Prostate gland (tissue), 2 donors: Measurements from ENCODE around the gene RAB3GAP1. TPM values are rescaled to one million over a fixed set of nuclear protein-coding genes. Genes with fewer than 3 reads are reported as not detected.

ENCODE experiments used
- DNase-seq: peaks from one replicate; pipeline ENCODE4 v3.0.0-alpha.2; 2019; ENCODE audit warnings: low spot score
- H3K27ac ChIP-seq, 2 donors: fragments of 200-600 bp; sonication (generic); 2 replicates each; pipeline ENCODE4 v1.5.1; 2017 to 2019
- H3K27me3 ChIP-seq: fragments of 200-600 bp; sonication (generic); replicated peaks from 2 replicates; pipeline ENCODE4 v1.5.1; 2019; ENCODE audit not compliant: insufficient read depth
- H3K36me3 ChIP-seq, 2 donors: fragments of 200-600 bp; sonication (generic); 1 replicate in 1 of 2; 2 replicates in 1 of 2; pipeline versions ENCODE4 v1.5.1 to v1.8.1; 2017 to 2019
- H3K4me1 ChIP-seq: fragments of 200-600 bp; sonication (generic); replicated peaks from 2 replicates; pipeline ENCODE4 v1.5.1; 2019
- H3K4me3 ChIP-seq, 2 donors: fragments of 200-600 bp; sonication (generic); 2 replicates each; pipeline ENCODE4 v1.5.1; 2017 to 2019
- H3K9me3 ChIP-seq: fragments of 200-600 bp; sonication (generic); 2 replicates; pipeline ENCODE4 v1.5.1; 2017
- CTCF ChIP-seq, 4 experiments: fragments of 200-600 bp in 2 of 4; fragments of 450-650 bp in 2 of 4; sonication (generic) in 2 of 4; IDR thresholded peaks; 1 replicate in 3 of 4; 2 replicates in 1 of 4; pipeline ENCODE4 v1.5.1; 2016 to 2019; ENCODE audit warnings: antibody characterized with exemption in 4 of 4, mild to moderate bottlenecking in 2 of 4, moderate library complexity in 2 of 4
- POLR2A ChIP-seq: fragments of 450-650 bp; IDR thresholded peaks from one replicate; pipeline ENCODE4 v1.6.1; 2016; ENCODE audit warnings: antibody characterized with exemption, mild to moderate bottlenecking
- POLR2AphosphoS5 ChIP-seq: sonication (generic); formaldehyde crosslinking; IDR thresholded peaks from one replicate; pipeline ENCODE4 v1.6.1; 2017; ENCODE audit warnings: antibody characterized with exemption
- WGBS: methylation state at CpG from one replicate; pipeline ENCODE4 v1.1.5; 2018; 5-methylcytosine and 5-hydroxymethylcytosine counted together
- intact Hi-C: fragments of 100-400 bp; cut with DNase I; formaldehyde crosslinking; loops from one replicate; pipeline ENCODE4 v1.14.2; 2022
- total RNA-seq, 2 donors: library from RNA; depleted of rRNA; stranded (reverse); fragments of >200 nt; gene quantifications; one replicate each; pipeline ENCODE4 v1.1.0, GENCODE V29; 2016

The RAB3GAP1 gene
- total RNA-seq, 2 donors from 2014 or later, result 43.4 to 54.6 TPM

DNA sequence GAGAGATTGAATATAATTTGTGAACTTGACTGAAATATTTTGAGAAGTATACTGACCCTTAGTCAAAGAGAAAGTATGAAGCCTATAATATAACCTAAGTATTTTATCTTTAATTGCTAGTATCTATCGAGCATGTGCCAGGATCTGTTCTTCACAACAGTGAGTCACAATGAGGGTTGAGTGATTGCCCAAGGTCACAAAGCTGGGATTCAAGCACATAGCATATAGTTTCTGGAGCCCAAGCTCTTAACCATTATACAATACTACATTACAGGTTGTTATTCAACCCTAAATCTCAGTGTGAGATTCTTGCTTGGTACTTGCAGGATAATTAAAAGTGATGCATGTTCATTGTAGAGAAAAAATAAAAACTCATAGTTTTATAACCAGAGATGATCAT, 97.2 kb downstream of the RAB3GAP1 start:
- Histone ChIP-seq H3K4me3 (no peak overlapping the region), H3K36me3 (no peaks in the 10 kb centered on the region), H3K27ac (no peak overlapping the region), H3K9me3 (no peaks in the 10 kb centered on the region), H3K27me3 (no peaks in the 10 kb centered on the region), H3K4me1 (no peaks in the 10 kb centered on the region)
- no peak for TF ChIP-seq POLR2AphosphoS5
- TF ChIP-seq POLR2A, result no peak
- TF ChIP-seq CTCF (IDR thresholded peaks at IDR 0.05), result no peak
- 98% methylated on average over 1 of the region's 1 CpG for WGBS
- no peak for DNase-seq
- intact Hi-C loops, result no loop called here

- Histone ChIP-seq H3K9me3 (no peaks in the 10 kb centered on the region), H3K27me3 (no peaks in the 10 kb centered on the region), H3K27ac (no peak overlapping the region), H3K36me3 (no peaks in the 10 kb centered on the region), H3K4me3 (no peak overlapping the region), H3K4me1 (no peaks in the 10 kb centered on the region)
- TF ChIP-seq CTCF (IDR thresholded peaks at IDR 0.05), result no peak
- no peak for TF ChIP-seq POLR2A
- no peak for TF ChIP-seq POLR2AphosphoS5
- WGBS, result 95% methylated on average over 1 of the region's 1 CpG
- intact Hi-C loops, result no loop called here
- no peak for DNase-seq
Observed at GRCh38 chr2:135150725-135151124, 98.6 kb downstream of the RAB3GAP1 start.

DNA sequence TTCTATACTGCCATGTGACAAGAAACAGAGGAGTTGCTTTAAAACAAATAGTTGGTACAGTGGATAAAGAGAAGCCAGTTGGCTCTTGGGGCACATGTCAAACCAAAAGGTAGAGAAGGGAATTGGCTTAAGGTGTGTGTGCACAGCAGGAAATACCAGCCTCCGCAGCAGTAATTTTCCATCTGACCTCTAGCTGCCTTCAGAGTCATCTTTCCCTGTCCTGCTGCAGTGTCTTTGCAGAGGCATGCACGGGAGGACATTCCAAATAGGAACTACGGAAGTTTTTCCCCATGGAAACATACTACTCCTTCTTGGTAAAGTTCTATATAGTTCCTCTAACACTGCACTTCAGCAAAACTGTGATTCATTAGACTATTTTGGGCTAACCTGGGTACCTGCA, 99.5 kb downstream of the RAB3GAP1 start:
- 88% methylated on average over 3 of the region's 3 CpGs for WGBS

DNA sequence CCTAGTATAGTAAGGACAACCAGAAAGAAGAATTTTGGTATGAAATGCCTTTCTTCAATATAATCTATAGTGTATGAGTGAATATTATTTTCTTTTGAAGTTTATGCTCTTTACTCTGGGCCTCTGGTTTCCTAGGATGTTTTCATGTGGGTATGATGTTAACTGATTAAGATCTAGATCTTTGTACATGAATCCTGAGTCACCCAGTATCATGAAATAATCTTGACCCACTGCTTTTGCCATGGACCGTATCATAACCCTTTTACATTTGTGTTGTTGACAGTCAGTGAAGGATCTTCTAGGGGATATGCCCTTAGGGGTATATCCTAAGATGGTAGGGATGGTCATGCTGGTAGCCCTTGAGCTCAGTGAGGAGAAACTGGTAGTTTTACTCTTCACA, 100.3 kb downstream of the RAB3GAP1 start:
- Histone ChIP-seq H3K36me3 (no peaks in the 10 kb centered on the region), H3K27ac (no peak overlapping the region), H3K27me3 (no peaks in the 10 kb centered on the region), H3K4me3 (no peak overlapping the region), H3K9me3 (no peaks in the 10 kb centered on the region), H3K4me1 (no peaks in the 10 kb centered on the region)
- DNase-seq, result no peak
- WGBS, result 88% methylated on average over 1 of the region's 1 CpG
- intact Hi-C loops, result no loop called here
- TF ChIP-seq POLR2A, result no peak

More for the DNA sequence above, 99.5 kb downstream of the RAB3GAP1 start:
- no peaks in the 10 kb centered on the region for H3K9me3 ChIP-seq
- intact Hi-C loops, result no loop called here
- H3K4me1 ChIP-seq, result no peaks in the 10 kb centered on the region
- no peaks in the 10 kb centered on the region for H3K27me3 ChIP-seq
- no peak overlapping the region for H3K4me3 ChIP-seq
- no peak for TF ChIP-seq POLR2A
- no peak overlapping the region for H3K27ac ChIP-seq
- DNase-seq, result no peak
- no peaks in the 10 kb centered on the region for H3K36me3 ChIP-seq

GRCh38 chr2:135154962-135155361, 102.9 kb downstream of the RAB3GAP1 start:
- no peaks in the 10 kb centered on the region for H3K36me3 ChIP-seq
- no peak for DNase-seq
- TF ChIP-seq POLR2A (no peak), CTCF (IDR thresholded peaks at IDR 0.05) (no peak), POLR2AphosphoS5 (no peak)
- intact Hi-C loops, result no loop called here
- no peak overlapping the region for H3K27ac ChIP-seq
- no peaks in the 10 kb centered on the region for H3K27me3 ChIP-seq
- no peak overlapping the region for H3K4me3 ChIP-seq
- H3K4me1 ChIP-seq, result no peaks in the 10 kb centered on the region
- no peaks in the 10 kb centered on the region for H3K9me3 ChIP-seq

GRCh38 chr2:135157856-135158255, 105.8 kb downstream of the RAB3GAP1 start:
- 96% methylated on average over 3 of the region's 3 CpGs for WGBS
- H3K27ac ChIP-seq, result no peak overlapping the region
- no peak overlapping the region for H3K4me3 ChIP-seq
- TF ChIP-seq POLR2AphosphoS5 (no peak), POLR2A (no peak), CTCF (IDR thresholded peaks at IDR 0.05) (no peak)
- intact Hi-C loops, result no loop called here
- no peaks in the 10 kb centered on the region for H3K27me3 ChIP-seq
- no peaks in the 10 kb centered on the region for H3K4me1 ChIP-seq
- no peaks in the 10 kb centered on the region for H3K36me3 ChIP-seq
- no peaks in the 10 kb centered on the region for H3K9me3 ChIP-seq
- no peak for DNase-seq
